ENCODE measurements around the gene GALNT9. TPM values are rescaled to one million over a fixed set of nuclear protein-coding genes. Genes with fewer than 3 reads are reported as not detected.

GALNT9 gene
- total and polyA plus RNA-seq, 2 experiments from 2014 or later = 3.9 to 4.7 TPM

DNA sequence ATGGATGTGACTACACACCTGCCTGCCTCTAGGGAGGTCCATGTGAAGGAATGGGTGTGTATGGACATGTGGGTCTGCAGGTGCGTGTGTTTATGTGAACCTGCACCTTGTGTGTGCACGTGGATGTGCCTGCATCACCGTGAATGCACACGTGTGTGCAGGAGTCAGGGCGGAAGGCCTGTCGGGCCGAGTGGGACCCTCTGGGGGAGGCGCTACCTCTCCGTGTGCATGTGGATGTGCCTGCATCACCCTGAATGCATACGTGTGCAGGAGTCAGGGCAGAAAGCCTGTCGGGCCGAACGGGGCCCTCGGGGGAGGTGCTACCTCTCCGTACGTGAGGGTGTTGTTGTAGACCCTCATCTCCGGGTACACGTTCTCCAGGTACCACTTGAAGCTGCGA, 128.6 kb downstream of the GALNT9 start:
- Histone ChIP-seq H3K4me1 (ENCODE audit: insufficient read depth) (no peaks in the 10 kb centered on the region), H3K27ac (no peak overlapping the region), H4K20me1 (ENCODE audit: insufficient read depth, poor library complexity, severe bottlenecking) (no peaks in the 10 kb centered on the region), H3K27me3 (peaks cover 9% of the 10 kb centered on the region), H3K36me3 (replicated peaks; ENCODE audit: insufficient read depth, low read depth) (no peaks in the 10 kb centered on the region), H2AFZ (no peak overlapping the region), H3K79me2 (no peaks in the 10 kb centered on the region), H3K9me3 (ENCODE audit: low read depth) (no peaks in the 10 kb centered on the region), H3K4me2 (no peak overlapping the region), H3K4me3 (no peak overlapping the region), H3K9me2 (replicated peaks; ENCODE audit: insufficient read depth) (no peaks in the 10 kb centered on the region)
- DNase-seq (ENCODE audit: low spot score) = no peak
- 93% methylated on average over 19 of the region's 19 CpGs for WGBS (ENCODE audit: low lambda C conversion rate, missing lambda C conversion rate)
- TF ChIP-seq EZH2phosphoT487 (IDR thresholded peaks at IDR 0.05; ENCODE audit: low read depth, severe bottlenecking, unreplicated experiment) (no peak), EZH2 (IDR thresholded peaks at IDR 0.05; ENCODE audit: borderline replicate concordance) (no peak), CTCF (IDR thresholded peaks at IDR 0.05; ENCODE audit: poor library complexity) (no peak)

DNA sequence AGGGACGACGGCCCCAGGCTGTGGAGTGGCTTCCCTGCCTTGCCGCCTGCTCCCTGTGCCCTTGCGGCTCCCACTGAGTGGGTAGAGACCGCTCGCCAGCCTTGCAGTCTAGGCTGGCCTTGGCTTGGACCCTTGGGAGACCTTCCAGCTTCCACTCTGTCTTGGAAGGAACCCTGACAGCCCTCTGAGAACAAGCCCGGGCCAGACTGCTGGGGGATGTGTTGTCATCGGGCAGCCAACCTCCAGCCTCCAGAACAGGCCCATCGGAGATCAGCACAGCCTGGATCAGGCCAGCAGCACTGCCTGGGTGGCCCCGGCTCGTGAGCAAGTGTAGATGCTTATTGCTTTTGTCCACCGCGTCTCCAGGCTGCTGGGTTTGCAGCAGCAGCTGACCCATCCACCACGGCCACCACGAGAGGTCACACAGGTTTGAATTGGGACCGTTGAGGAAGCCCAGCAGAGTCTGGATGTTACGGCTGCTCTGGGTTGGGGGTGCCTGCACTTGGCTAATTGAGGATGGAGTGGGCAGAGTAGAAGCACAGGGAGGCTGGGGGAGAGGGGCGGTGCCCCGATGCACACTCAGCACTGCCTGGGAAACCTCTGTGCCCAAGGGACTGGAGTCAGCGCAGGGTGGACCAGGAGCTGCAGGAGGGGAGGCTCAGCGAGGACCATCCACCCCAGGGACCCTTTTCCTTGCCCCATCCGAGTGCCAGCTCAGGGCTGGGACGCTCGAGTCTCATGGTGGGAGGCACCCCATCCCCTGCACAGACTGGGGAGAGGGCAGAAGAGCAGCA, 129.7 kb downstream of the GALNT9 start:
- Histone ChIP-seq H3K4me3 (no peak overlapping the region), H3K79me2 (no peaks in the 10 kb centered on the region), H4K20me1 (ENCODE audit: insufficient read depth, poor library complexity, severe bottlenecking) (no peaks in the 10 kb centered on the region), H3K4me1 (ENCODE audit: insufficient read depth) (no peaks in the 10 kb centered on the region), H2AFZ (no peak overlapping the region), H3K27me3 (peaks cover 2% of the 10 kb centered on the region), H3K9me3 (ENCODE audit: low read depth) (no peaks in the 10 kb centered on the region), H3K9me2 (replicated peaks; ENCODE audit: insufficient read depth) (no peaks in the 10 kb centered on the region), H3K36me3 (replicated peaks; ENCODE audit: insufficient read depth, low read depth) (no peaks in the 10 kb centered on the region), H3K4me2 (no peak overlapping the region), H3K27ac (no peak overlapping the region)
- TF ChIP-seq EZH2phosphoT487 (IDR thresholded peaks at IDR 0.05; ENCODE audit: low read depth, severe bottlenecking, unreplicated experiment) (no peak), EZH2 (IDR thresholded peaks at IDR 0.05; ENCODE audit: borderline replicate concordance) (no peak), CTCF (IDR thresholded peaks at IDR 0.05; ENCODE audit: poor library complexity) (no peak)
- DNase-seq (ENCODE audit: low spot score) = no peak
- 88% methylated on average over 24 of the region's 24 CpGs for WGBS (ENCODE audit: low lambda C conversion rate, missing lambda C conversion rate)

DNA sequence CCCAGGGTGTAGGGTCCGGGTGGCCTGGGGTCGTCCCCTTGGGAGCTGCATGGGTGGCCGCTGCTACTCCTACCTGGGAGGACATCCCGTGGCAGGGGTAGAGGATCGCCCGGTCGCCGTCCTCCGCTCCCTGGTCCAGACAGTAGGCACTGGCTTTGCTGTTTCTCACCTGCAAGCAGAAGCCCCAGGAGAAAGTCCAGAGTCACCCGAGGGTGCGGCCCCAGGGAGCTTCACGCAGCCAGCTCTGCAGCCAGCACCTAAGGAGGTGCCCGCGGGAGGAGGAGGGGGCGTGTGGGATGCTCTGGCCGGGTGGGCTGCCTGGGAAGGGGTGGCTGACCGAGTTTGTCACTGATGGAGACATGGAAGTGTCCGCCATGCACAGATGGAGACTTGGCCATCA, 130.3 kb downstream of the GALNT9 start:
- no peaks in the 10 kb centered on the region for H3K27me3 ChIP-seq
- WGBS (ENCODE audit: low lambda C conversion rate, missing lambda C conversion rate) = 89% methylated on average over 16 of the region's 18 CpGs

More for the DNA sequence above, 130.3 kb downstream of the GALNT9 start:
- H4K20me1 ChIP-seq (ENCODE audit: insufficient read depth, poor library complexity, severe bottlenecking) = no peaks in the 10 kb centered on the region
- no peaks in the 10 kb centered on the region for H3K79me2 ChIP-seq
- H3K36me3 ChIP-seq (replicated peaks; ENCODE audit: insufficient read depth, low read depth) = no peaks in the 10 kb centered on the region
- DNase-seq (ENCODE audit: low spot score) = no peak
- TF ChIP-seq EZH2phosphoT487 (IDR thresholded peaks at IDR 0.05; ENCODE audit: low read depth, severe bottlenecking, unreplicated experiment) (no peak), EZH2 (IDR thresholded peaks at IDR 0.05; ENCODE audit: borderline replicate concordance) (no peak), CTCF (IDR thresholded peaks at IDR 0.05; ENCODE audit: poor library complexity) (no peak)
- no peaks in the 10 kb centered on the region for H3K9me2 ChIP-seq (replicated peaks; ENCODE audit: insufficient read depth)
- no peak overlapping the region for H2AFZ ChIP-seq
- no peaks in the 10 kb centered on the region for H3K9me3 ChIP-seq (ENCODE audit: low read depth)
- no peak overlapping the region for H3K4me2 ChIP-seq
- no peak overlapping the region for H3K27ac ChIP-seq
- no peak overlapping the region for H3K4me3 ChIP-seq
- H3K4me1 ChIP-seq (ENCODE audit: insufficient read depth) = no peaks in the 10 kb centered on the region

Data from hepatocyte (in vitro differentiated cells).